SH-SY5Y (cell line): ENCODE data around the gene PDE4D.
A peak's percentile ranks its signal among the peaks of the same experiment; 100 is the strongest.

ENCODE experiments used
- GATA2 ChIP-seq: IDR thresholded peaks from 2 replicates; pipeline ENCODE4 v1.6.1; 2011; ENCODE audit warnings: mild to moderate bottlenecking, low read depth, low read length
- GATA3 ChIP-seq: IDR thresholded peaks from 2 replicates; pipeline ENCODE4 v1.6.1; 2011; ENCODE audit warnings: low read depth, mild to moderate bottlenecking, low read length, moderate library complexity

PDE4D gene

GRCh38 chr5:59863777-59864176 is 29.7 kb downstream of the PDE4D start:
- TF ChIP-seq GATA2 (no peak), GATA3 (no peak)

- TF ChIP-seq GATA2 (no peak), GATA3 (no peak)
These were observed 37.2 kb downstream of the PDE4D start for GRCh38 chr5:59856358-59856757.

- TF ChIP-seq GATA3 (no peak), GATA2 (no peak)
These were observed 42.8 kb downstream of the PDE4D start for GRCh38 chr5:59850766-59851165.

- TF ChIP-seq GATA3 (no peak), GATA2 (no peak)
These were observed 45.9 kb downstream of the PDE4D start for GRCh38 chr5:59847586-59847985.

GRCh38 chr5:59845730-59846129 is 47.8 kb downstream of the PDE4D start:
- no peak for TF ChIP-seq GATA3
- TF ChIP-seq GATA2 = no peak

- no peak for TF ChIP-seq GATA3
- no peak for TF ChIP-seq GATA2
These were observed 49.9 kb downstream of the PDE4D start for GRCh38 chr5:59843511-59844213.

GRCh38 chr5:59842999-59843398 is 50.5 kb downstream of the PDE4D start:
- TF ChIP-seq GATA2 (no peak), GATA3 (no peak)

GRCh38 chr5:59840200-59840601 is 53.3 kb downstream of the PDE4D start:
- TF ChIP-seq GATA2 = peak; percentile 95
- peak; percentile 87 for TF ChIP-seq GATA3

- TF ChIP-seq GATA3 = no peak
- no peak for TF ChIP-seq GATA2
These were observed 54.5 kb downstream of the PDE4D start for GRCh38 chr5:59838989-59839388.

- TF ChIP-seq GATA3 = no peak
- TF ChIP-seq GATA2 = no peak
These were observed 55.5 kb downstream of the PDE4D start for GRCh38 chr5:59838067-59838466.

GRCh38 chr5:59837071-59837470 is 56.5 kb downstream of the PDE4D start:
- TF ChIP-seq GATA2 (no peak), GATA3 (no peak)

GRCh38 chr5:59835800-59836199 is 57.7 kb downstream of the PDE4D start:
- TF ChIP-seq GATA3 = no peak
- TF ChIP-seq GATA2 = no peak

GRCh38 chr5:59833448-59833847 is 60.1 kb downstream of the PDE4D start:
- TF ChIP-seq GATA3 (no peak), GATA2 (no peak)

GRCh38 chr5:59832577-59833301 is 60.8 kb downstream of the PDE4D start:
- TF ChIP-seq GATA3 (no peak), GATA2 (no peak)
